H9 (cell line): ENCODE data around the gene DENND1A. TPM values are rescaled to one million over a fixed set of nuclear protein-coding genes. Genes with fewer than 3 reads are reported as not detected.

Experiments used
- DNase-seq: peaks from one replicate; pipeline ENCODE4 v3.0.0-alpha.2; 2017
- H2AFZ ChIP-seq: one replicate; pipeline ENCODE4 v1.6.1; 2013; ENCODE audit warnings: mild to moderate bottlenecking, low read length, control low read depth, moderate library complexity
- H2AK5ac ChIP-seq: 2 replicates; pipeline ENCODE4 v1.6.1; 2013; ENCODE audit warnings: low read length, control low read depth, mixed read lengths; ENCODE audit not compliant: insufficient read length
- H2BK120ac ChIP-seq: one replicate; pipeline ENCODE4 v1.6.1; 2013; ENCODE audit warnings: low read depth, mild to moderate bottlenecking, low read length, control low read depth, inconsistent platforms; ENCODE audit not compliant: poor library complexity, severe bottlenecking
- H2BK12ac ChIP-seq: 2 replicates; pipeline ENCODE4 v1.6.1; 2013; ENCODE audit warnings: low read length, control low read depth, mixed read lengths, low read depth; ENCODE audit not compliant: insufficient read length
- H2BK15ac ChIP-seq: 2 replicates; pipeline ENCODE4 v1.6.1; 2013; ENCODE audit warnings: low read depth, low read length, control low read depth
- H2BK20ac ChIP-seq: one replicate; pipeline ENCODE4 v1.6.1; 2013; ENCODE audit warnings: low read depth, mild to moderate bottlenecking, low read length, control low read depth, inconsistent platforms; ENCODE audit not compliant: poor library complexity, severe bottlenecking
- H2BK5ac ChIP-seq: 2 replicates; pipeline ENCODE4 v1.6.1; 2013; ENCODE audit warnings: low read length, control low read depth, mixed read lengths; ENCODE audit not compliant: insufficient read length
- H3K14ac ChIP-seq: 2 replicates; pipeline ENCODE4 v1.6.1; 2013; ENCODE audit warnings: low read length, control low read depth; ENCODE audit not compliant: insufficient read depth
- H3K18ac ChIP-seq: 2 replicates; pipeline ENCODE4 v1.6.1; 2013; ENCODE audit warnings: low read depth, mild to moderate bottlenecking, mixed read lengths, low read length, control low read depth; ENCODE audit not compliant: insufficient read length
- H3K23ac ChIP-seq: 2 replicates; pipeline ENCODE4 v1.6.1; 2013; ENCODE audit warnings: low read length, control low read depth, mixed read lengths, low read depth; ENCODE audit not compliant: insufficient read length
- H3K23me2 ChIP-seq: 2 replicates; pipeline ENCODE4 v1.6.1; 2013; ENCODE audit warnings: low read depth, mild to moderate bottlenecking, mixed read lengths, low read length, control low read depth; ENCODE audit not compliant: insufficient read length, poor library complexity, severe bottlenecking
- H3K27ac ChIP-seq: 2 replicates; pipeline ENCODE4 v1.5.1; 2013; ENCODE audit warnings: low read length, control low read depth, mixed read lengths, low read depth; ENCODE audit not compliant: insufficient read length
- H3K27me3 ChIP-seq: 2 replicates; pipeline ENCODE4 v1.6.1; 2013; ENCODE audit warnings: low read length, control low read depth, inconsistent platforms; ENCODE audit not compliant: insufficient read depth
- H3K4ac ChIP-seq: 2 replicates; pipeline ENCODE4 v1.6.1; 2013; ENCODE audit warnings: low read depth, mild to moderate bottlenecking, control low read depth, inconsistent platforms, low read length, moderate library complexity
- H3K4me1 ChIP-seq: 2 replicates; pipeline ENCODE4 v1.6.1; 2013; ENCODE audit warnings: low read length, control low read depth, inconsistent platforms; ENCODE audit not compliant: insufficient read depth
- H3K4me2 ChIP-seq: 2 replicates; pipeline ENCODE4 v1.6.1; 2013; ENCODE audit warnings: low read length, control low read depth, mixed read lengths; ENCODE audit not compliant: insufficient read length, insufficient read depth
- H3K56ac ChIP-seq: 2 replicates; pipeline ENCODE4 v1.6.1; 2013; ENCODE audit warnings: low read depth, mild to moderate bottlenecking, mixed read lengths, low read length, control low read depth; ENCODE audit not compliant: insufficient read length
- H3K79me1 ChIP-seq: 2 replicates; pipeline ENCODE4 v1.6.1; 2013; ENCODE audit warnings: low read depth, mild to moderate bottlenecking, moderate library complexity, low read length, control low read depth, inconsistent platforms; ENCODE audit not compliant: insufficient read depth, poor library complexity, severe bottlenecking
- H3K79me2 ChIP-seq: 2 replicates; pipeline ENCODE4 v1.6.1; 2013; ENCODE audit warnings: low read length, control low read depth, inconsistent platforms; ENCODE audit not compliant: insufficient read depth
- H3K9ac ChIP-seq: 2 replicates; pipeline ENCODE4 v1.6.1; 2013; ENCODE audit warnings: low read length, control low read depth, mixed read lengths; ENCODE audit not compliant: insufficient read length; ENCODE audit errors: extremely low read depth
- H3K9me3 ChIP-seq: one replicate; pipeline ENCODE4 v1.6.1; 2013; ENCODE audit warnings: low read depth, low read length, inconsistent platforms; ENCODE audit not compliant: control insufficient read depth
- H3T11ph ChIP-seq: one replicate; pipeline ENCODE4 v1.6.1; 2013; ENCODE audit warnings: mild to moderate bottlenecking, low read length, control low read depth, inconsistent platforms
- H4K20me1 ChIP-seq: one replicate; pipeline ENCODE4 v1.6.1; 2013; ENCODE audit not compliant: control insufficient read depth, insufficient read length, insufficient read depth
- H4K5ac ChIP-seq: 2 replicates; pipeline ENCODE4 v1.6.1; 2013; ENCODE audit warnings: low read depth, mild to moderate bottlenecking, mixed read lengths, low read length, control low read depth; ENCODE audit not compliant: insufficient read length
- H4K8ac ChIP-seq: replicated peaks from 2 replicates; pipeline ENCODE4 v1.6.1; 2013; ENCODE audit warnings: low read length, control low read depth, mixed read lengths, low read depth; ENCODE audit not compliant: insufficient read length
- H4K91ac ChIP-seq: 2 replicates; pipeline ENCODE4 v1.6.1; 2013; ENCODE audit warnings: low read depth, mild to moderate bottlenecking, moderate library complexity, mixed read lengths, low read length, control low read depth; ENCODE audit not compliant: insufficient read length
- H3K27ac Mint-ChIP-seq, 3 experiments: 2 replicates in 2 of 3; 3 replicates in 1 of 3; pipeline ENCODE4 v1.8.0; 2020 to 2021; ENCODE audit warnings: mixed read lengths in 3 of 3, mild to moderate bottlenecking in 1 of 3, moderate library complexity in 1 of 3
- H3K27me3 Mint-ChIP-seq: 2 replicates; pipeline ENCODE4 v1.8.0; 2021; ENCODE audit warnings: low read depth, mild to moderate bottlenecking, moderate library complexity, mixed read lengths
- H3K36me3 Mint-ChIP-seq, 3 experiments: 2 replicates in 2 of 3; 3 replicates in 1 of 3; pipeline ENCODE4 v1.8.0; 2020 to 2021; ENCODE audit warnings: low read depth in 3 of 3, mixed read lengths in 3 of 3; ENCODE audit not compliant: insufficient read depth in 1 of 3
- H3K4me1 Mint-ChIP-seq, 2 experiments: 2 replicates each; pipeline ENCODE4 v1.8.0; 2020; ENCODE audit warnings: mixed read lengths in 2 of 2
- H3K4me3 Mint-ChIP-seq, 2 experiments: 2 replicates in 1 of 2; 3 replicates in 1 of 2; pipeline ENCODE4 v1.8.0; 2020 to 2021; ENCODE audit warnings: mild to moderate bottlenecking in 2 of 2, mixed read lengths in 2 of 2, moderate library complexity in 1 of 2
- H3K9me3 Mint-ChIP-seq, 2 experiments: 2 replicates in 1 of 2; 3 replicates in 1 of 2; pipeline ENCODE4 v1.8.0; 2020; ENCODE audit warnings: mild to moderate bottlenecking in 2 of 2, mixed read lengths in 2 of 2, moderate library complexity in 1 of 2
- WGBS: extraction: QIAGEN DNeasy Blood & Tissue Kit; methylation state at CpG from one replicate; pipeline ENCODE4 v1.1.7; 2013; ENCODE audit warnings: missing lambda C conversion rate, low lambda C conversion rate, mixed read lengths; ENCODE audit not compliant: insufficient read length; ENCODE audit errors: extremely low coverage; 5-methylcytosine and 5-hydroxymethylcytosine counted together
- total RNA-seq: library from RNA; stranded (reverse); gene quantifications from 2 replicates; pipeline ENCODE4 v1.2.1, GENCODE V29; 2021
- TF ChIP-seq, protein P1 (sequence below): fragments of 200-600 bp; sonication (generic); conservative IDR thresholded peaks from 3 replicates; pipeline ENCODE4 v1.8.0; 2021; ENCODE audit warnings: antibody characterized with exemption, mild to moderate bottlenecking

Gene DENND1A
- total RNA-seq, 1 experiment from 2014 or later, result 20.4 TPM

DNA sequence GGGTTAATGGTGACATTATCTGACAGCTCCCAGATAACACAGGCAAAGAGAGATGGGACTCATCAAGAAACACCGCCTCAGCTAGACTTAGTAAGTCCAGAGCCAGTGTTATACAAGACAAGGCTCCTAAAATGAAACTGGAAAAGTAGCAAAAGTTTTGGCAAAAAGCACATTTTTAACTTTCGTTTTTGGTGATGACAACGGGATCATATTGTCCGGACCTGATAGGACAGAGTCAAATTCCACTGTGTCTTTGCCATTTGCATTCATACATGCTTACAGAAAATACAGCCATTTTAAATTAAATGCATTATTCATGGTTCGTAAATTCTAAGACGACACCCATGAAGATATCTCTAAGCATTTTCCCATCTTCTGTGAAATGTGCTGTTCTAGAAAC lies 421.9 kb downstream of the DENND1A start:
- no peaks in the 10 kb centered on the region for H4K20me1 ChIP-seq
- no peak overlapping the region for H2AK5ac ChIP-seq
- H3K27me3 ChIP-seq, result no peaks in the 10 kb centered on the region
- no peak overlapping the region for H4K91ac ChIP-seq
- H3K9ac ChIP-seq, result no peak overlapping the region
- no peak overlapping the region for H4K8ac ChIP-seq
- H3K23me2 ChIP-seq, result no peaks in the 10 kb centered on the region
- H2BK20ac ChIP-seq, result no peak overlapping the region
- H3K4me2 ChIP-seq, result no peak overlapping the region
- H3K27ac Mint-ChIP-seq, result no peak overlapping the region
- H2BK5ac ChIP-seq, result no peak overlapping the region
- H3K79me2 ChIP-seq, result no peaks in the 10 kb centered on the region
- H3K36me3 Mint-ChIP-seq, result no peaks in the 10 kb centered on the region
- H2BK15ac ChIP-seq, result no peak overlapping the region
- H3K27me3 Mint-ChIP-seq, result no peaks in the 10 kb centered on the region
- H3K4me1 ChIP-seq, result no peaks in the 10 kb centered on the region
- TF ChIP-seq, protein P1, sequence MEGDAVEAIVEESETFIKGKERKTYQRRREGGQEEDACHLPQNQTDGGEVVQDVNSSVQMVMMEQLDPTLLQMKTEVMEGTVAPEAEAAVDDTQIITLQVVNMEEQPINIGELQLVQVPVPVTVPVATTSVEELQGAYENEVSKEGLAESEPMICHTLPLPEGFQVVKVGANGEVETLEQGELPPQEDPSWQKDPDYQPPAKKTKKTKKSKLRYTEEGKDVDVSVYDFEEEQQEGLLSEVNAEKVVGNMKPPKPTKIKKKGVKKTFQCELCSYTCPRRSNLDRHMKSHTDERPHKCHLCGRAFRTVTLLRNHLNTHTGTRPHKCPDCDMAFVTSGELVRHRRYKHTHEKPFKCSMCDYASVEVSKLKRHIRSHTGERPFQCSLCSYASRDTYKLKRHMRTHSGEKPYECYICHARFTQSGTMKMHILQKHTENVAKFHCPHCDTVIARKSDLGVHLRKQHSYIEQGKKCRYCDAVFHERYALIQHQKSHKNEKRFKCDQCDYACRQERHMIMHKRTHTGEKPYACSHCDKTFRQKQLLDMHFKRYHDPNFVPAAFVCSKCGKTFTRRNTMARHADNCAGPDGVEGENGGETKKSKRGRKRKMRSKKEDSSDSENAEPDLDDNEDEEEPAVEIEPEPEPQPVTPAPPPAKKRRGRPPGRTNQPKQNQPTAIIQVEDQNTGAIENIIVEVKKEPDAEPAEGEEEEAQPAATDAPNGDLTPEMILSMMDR, result no peak
- H3K4me1 Mint-ChIP-seq, result peaks cover 3% of the 10 kb centered on the region in 2 experiments
- H3K9me3 ChIP-seq, result no peaks in the 10 kb centered on the region
- no peak overlapping the region for H3T11ph ChIP-seq
- no peaks in the 10 kb centered on the region for H3K9me3 Mint-ChIP-seq
- no peak overlapping the region for H3K14ac ChIP-seq
- H2BK12ac ChIP-seq, result no peak overlapping the region
- no peak overlapping the region for H3K56ac ChIP-seq
- H2AFZ ChIP-seq, result no peak overlapping the region
- H4K5ac ChIP-seq, result no peak overlapping the region
- H3K4ac ChIP-seq, result no peak overlapping the region
- H3K79me1 ChIP-seq, result no peaks in the 10 kb centered on the region
- no peak overlapping the region for H3K4me3 Mint-ChIP-seq
- no peak overlapping the region for H3K23ac ChIP-seq
- no peak overlapping the region for H2BK120ac ChIP-seq
- WGBS, result no CpG with 5 or more reads among the region's 6 CpGs
- H3K18ac ChIP-seq, result no peak overlapping the region
- no peak for DNase-seq
- H3K27ac ChIP-seq, result no peak overlapping the region
